ENCODE results near the gene GRAMD4.

GRAMD4 gene

DNA sequence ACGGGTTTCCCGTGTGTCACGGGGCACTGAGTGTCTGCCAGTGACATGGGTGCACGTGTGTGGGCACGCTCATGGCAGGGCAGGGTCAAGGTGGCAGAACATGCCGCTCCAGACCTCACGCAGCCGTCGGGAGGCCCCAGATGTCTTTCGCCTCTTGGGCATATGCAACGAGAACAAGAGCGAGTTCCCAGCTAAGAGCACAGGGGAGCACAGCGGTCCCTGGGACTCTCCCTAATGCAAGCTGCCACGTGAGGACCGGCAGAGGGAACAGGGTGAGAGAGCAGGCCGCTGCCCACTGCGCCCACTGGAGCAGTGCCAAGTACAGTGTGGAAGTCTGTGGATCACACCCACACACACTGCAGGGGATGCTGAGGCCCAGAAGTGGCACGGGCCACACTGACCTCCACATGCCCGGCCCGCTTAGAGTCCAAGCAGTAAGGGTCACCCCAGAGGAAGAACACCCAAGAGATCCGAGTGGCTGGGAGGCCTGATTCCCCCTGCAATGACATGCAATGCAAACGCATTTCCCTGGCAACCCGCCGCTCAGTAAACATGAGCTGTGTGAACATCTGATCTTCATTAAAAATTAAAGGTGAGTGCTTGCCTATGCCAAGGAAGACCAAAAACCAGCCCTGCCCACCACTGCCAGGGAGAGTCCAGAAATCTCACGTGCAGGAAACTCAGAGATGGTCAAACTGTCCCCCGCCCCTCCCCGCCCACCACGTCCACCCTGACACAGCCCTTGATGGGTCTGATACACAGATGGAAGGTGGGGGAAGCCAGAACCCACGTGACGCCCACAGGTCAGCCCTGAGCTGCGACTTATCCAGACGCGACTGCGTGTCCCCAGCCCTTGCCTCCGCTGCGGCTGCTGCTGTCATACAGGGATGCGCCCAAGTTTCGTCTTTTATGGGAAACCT, 106.1 kb downstream of the GRAMD4 start:
- Mint-ChIP-seq H3K27me3 (ENCODE audit: low read depth) (no peaks in the 10 kb centered on the region), H3K27ac (no peak overlapping the region), H3K4me1 (peaks cover 47% of the 10 kb centered on the region), H3K9me3 (no peaks in the 10 kb centered on the region), H3K4me3 (no peak overlapping the region), H3K36me3 (ENCODE audit: low read depth) (peaks cover 14% of the 10 kb centered on the region)
- TF ChIP-seq, protein P1, sequence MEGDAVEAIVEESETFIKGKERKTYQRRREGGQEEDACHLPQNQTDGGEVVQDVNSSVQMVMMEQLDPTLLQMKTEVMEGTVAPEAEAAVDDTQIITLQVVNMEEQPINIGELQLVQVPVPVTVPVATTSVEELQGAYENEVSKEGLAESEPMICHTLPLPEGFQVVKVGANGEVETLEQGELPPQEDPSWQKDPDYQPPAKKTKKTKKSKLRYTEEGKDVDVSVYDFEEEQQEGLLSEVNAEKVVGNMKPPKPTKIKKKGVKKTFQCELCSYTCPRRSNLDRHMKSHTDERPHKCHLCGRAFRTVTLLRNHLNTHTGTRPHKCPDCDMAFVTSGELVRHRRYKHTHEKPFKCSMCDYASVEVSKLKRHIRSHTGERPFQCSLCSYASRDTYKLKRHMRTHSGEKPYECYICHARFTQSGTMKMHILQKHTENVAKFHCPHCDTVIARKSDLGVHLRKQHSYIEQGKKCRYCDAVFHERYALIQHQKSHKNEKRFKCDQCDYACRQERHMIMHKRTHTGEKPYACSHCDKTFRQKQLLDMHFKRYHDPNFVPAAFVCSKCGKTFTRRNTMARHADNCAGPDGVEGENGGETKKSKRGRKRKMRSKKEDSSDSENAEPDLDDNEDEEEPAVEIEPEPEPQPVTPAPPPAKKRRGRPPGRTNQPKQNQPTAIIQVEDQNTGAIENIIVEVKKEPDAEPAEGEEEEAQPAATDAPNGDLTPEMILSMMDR (IDR thresholded peaks at IDR 0.05; ENCODE audit: unreplicated experiment in 3 of 3) = no peak

DNA sequence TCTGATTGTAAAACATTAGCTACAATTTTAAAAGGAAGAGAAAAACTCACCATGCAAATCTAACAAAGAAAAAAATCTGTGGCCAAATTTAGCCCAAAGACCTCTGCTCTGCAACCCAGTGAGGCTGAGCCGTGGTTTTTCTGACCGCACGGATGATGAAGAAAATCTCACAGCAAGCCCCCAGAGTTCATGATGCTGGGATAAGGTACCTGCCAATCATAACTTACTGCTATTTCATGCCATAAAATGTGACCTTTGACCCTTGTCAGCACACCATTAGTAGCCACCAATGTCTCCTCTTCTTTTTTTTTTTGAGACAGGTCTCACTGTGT, 106.8 kb downstream of the GRAMD4 start:
- peaks cover 46% of the 10 kb centered on the region for H3K4me1 Mint-ChIP-seq
- H3K36me3 Mint-ChIP-seq (ENCODE audit: low read depth) = peaks cover 11% of the 10 kb centered on the region
- H3K27ac Mint-ChIP-seq = no peak overlapping the region
- no peaks in the 10 kb centered on the region for H3K27me3 Mint-ChIP-seq (ENCODE audit: low read depth)
- no peaks in the 10 kb centered on the region for H3K9me3 Mint-ChIP-seq
- H3K4me3 Mint-ChIP-seq = no peak overlapping the region
- TF ChIP-seq, protein P1 (IDR thresholded peaks at IDR 0.05; ENCODE audit: unreplicated experiment in 3 of 3) = no peak

DNA sequence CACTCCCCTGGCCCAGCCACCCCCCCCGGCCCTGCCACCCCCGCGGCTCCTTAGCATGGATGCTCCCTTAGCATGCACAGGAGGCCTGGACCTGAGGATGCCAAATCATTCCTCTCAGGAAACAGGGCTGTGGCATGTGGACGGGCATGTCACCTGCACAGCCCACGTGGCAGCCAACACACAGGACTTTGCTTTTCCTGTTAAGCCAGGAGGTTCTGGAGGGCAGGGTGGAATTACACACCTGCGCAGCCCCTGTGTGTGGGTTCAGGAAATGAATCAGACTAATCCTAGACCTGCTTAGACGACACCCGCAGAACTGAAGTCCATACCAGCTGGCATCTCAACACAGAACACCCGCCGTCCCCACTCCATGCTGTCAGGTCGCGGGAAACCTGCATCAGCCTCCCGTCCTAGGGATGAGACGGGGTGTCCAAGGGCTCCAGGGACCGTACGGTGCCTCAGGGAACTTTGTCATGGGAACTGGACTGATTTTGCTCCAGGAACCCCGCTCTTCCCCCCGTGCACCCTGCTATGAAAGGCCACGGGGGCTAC, 107.7 kb downstream of the GRAMD4 start:
- Mint-ChIP-seq H3K9me3 (no peaks in the 10 kb centered on the region), H3K27me3 (ENCODE audit: low read depth) (no peaks in the 10 kb centered on the region), H3K36me3 (ENCODE audit: low read depth) (peaks cover 11% of the 10 kb centered on the region), H3K4me1 (peaks cover 44% of the 10 kb centered on the region), H3K27ac (peak overlapping the region in 1 of 3 experiments; percentile 40), H3K4me3 (no peak overlapping the region)
- TF ChIP-seq, protein P1 (IDR thresholded peaks at IDR 0.05; ENCODE audit: unreplicated experiment in 3 of 3) = no peak

DNA sequence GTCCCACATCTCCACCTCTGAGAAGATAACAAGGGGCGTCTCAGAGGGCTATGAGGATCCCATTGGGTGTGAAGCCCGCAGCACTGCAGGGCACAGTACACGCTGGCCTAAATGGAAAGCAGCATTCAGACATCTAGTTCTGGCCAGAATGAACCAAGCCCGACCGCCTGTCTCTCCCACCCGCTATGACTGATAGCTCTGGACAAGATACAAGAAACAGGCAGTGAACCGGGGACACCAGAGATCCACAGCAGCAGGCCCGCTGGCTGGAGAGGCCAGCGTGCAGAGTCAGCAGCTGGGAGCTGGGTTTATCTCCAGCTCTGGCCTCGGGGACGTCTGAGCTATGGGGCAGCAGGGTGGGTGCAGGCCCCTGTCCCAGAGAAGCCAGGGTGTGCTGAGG, 108.3 kb downstream of the GRAMD4 start:
- Mint-ChIP-seq H3K9me3 (no peaks in the 10 kb centered on the region), H3K4me3 (peak overlapping the region in 1 of 3 experiments; percentile 19), H3K27ac (peak overlapping the region; percentile 40 to 82 (median 61)), H3K4me1 (peaks cover 44% of the 10 kb centered on the region), H3K27me3 (ENCODE audit: low read depth) (no peaks in the 10 kb centered on the region), H3K36me3 (ENCODE audit: low read depth) (peaks cover 11% of the 10 kb centered on the region)
- TF ChIP-seq, protein P1 (IDR thresholded peaks at IDR 0.05; ENCODE audit: unreplicated experiment in 3 of 3) = no peak

Measured in nephron (organoid).